Hepatocyte (in vitro differentiated cells): Measurements from ENCODE around the gene COPS9. TPM values are rescaled to one million over a fixed set of nuclear protein-coding genes. Genes with fewer than 3 reads are reported as not detected.

ENCODE experiments used
- DNase-seq: peaks from one replicate; pipeline ENCODE4 v3.0.0-alpha.2; 2016; ENCODE audit warnings: low spot score
- H2AFZ ChIP-seq: fragments of 200-600 bp; sonication (generic); 2 replicates; pipeline ENCODE4 v1.6.0; 2016; ENCODE audit warnings: antibody characterized with exemption, mild to moderate bottlenecking
- H3K27ac ChIP-seq: fragments of 200-600 bp; sonication (generic); 2 replicates; pipeline ENCODE4 v1.5.1; 2016; ENCODE audit warnings: mild to moderate bottlenecking
- H3K27me3 ChIP-seq: fragments of 200-600 bp; sonication (generic); 2 replicates; pipeline ENCODE4 v1.6.1; 2016
- H3K36me3 ChIP-seq: fragments of 200-600 bp; sonication (generic); replicated peaks from 2 replicates; pipeline ENCODE4 v1.5.1; 2016; ENCODE audit warnings: low read depth; ENCODE audit not compliant: insufficient read depth
- H3K4me1 ChIP-seq: fragments of 200-600 bp; sonication (generic); 2 replicates; pipeline ENCODE4 v1.5.1; 2016; ENCODE audit warnings: mild to moderate bottlenecking, moderate library complexity; ENCODE audit not compliant: insufficient read depth
- H3K4me2 ChIP-seq: fragments of 200-600 bp; sonication (generic); 2 replicates; pipeline ENCODE4 v1.6.0; 2016
- H3K4me3 ChIP-seq: fragments of 200-600 bp; sonication (generic); 2 replicates; pipeline ENCODE4 v1.5.1; 2016; ENCODE audit warnings: mild to moderate bottlenecking
- H3K79me2 ChIP-seq: fragments of 200-600 bp; sonication (generic); 2 replicates; pipeline ENCODE4 v1.6.0; 2017; ENCODE audit warnings: mild to moderate bottlenecking
- H3K9me2 ChIP-seq: fragments of 200-600 bp; sonication (generic); replicated peaks from 2 replicates; pipeline ENCODE4 v1.6.0; 2017; ENCODE audit warnings: mild to moderate bottlenecking; ENCODE audit not compliant: insufficient read depth
- H3K9me3 ChIP-seq: fragments of 200-600 bp; sonication (generic); 2 replicates; pipeline ENCODE4 v1.5.1; 2016; ENCODE audit warnings: low read depth, mild to moderate bottlenecking
- H4K20me1 ChIP-seq: fragments of 200-600 bp; sonication (generic); 2 replicates; pipeline ENCODE4 v1.6.0; 2016; ENCODE audit warnings: mild to moderate bottlenecking; ENCODE audit not compliant: insufficient read depth, poor library complexity, severe bottlenecking
- EZH2 ChIP-seq: fragments of 200-600 bp; sonication (generic); IDR thresholded peaks from 2 replicates; pipeline ENCODE4 v1.6.1; 2016; ENCODE audit warnings: antibody characterized with exemption, mild to moderate bottlenecking, borderline replicate concordance
- EZH2phosphoT487 ChIP-seq: fragments of 200-600 bp; sonication (generic); IDR thresholded peaks from one replicate; pipeline ENCODE4 v1.6.1; 2018; ENCODE audit warnings: antibody characterized with exemption, mild to moderate bottlenecking, low read depth, moderate library complexity; ENCODE audit not compliant: unreplicated experiment, severe bottlenecking
- WGBS: methylation state at CpG from one replicate; pipeline ENCODE4 v1.1.6; 2016; ENCODE audit warnings: low lambda C conversion rate; ENCODE audit errors: missing lambda C conversion rate; 5-methylcytosine and 5-hydroxymethylcytosine counted together
- polyA plus RNA-seq: library from polyadenylated mRNA; unstranded; fragments of >200 nt; fragmentation: Nextera tagmentation; extraction: Ambion mirVana; gene quantifications from 2 replicates; pipeline ENCODE4 v1.2.1, GENCODE V29; 2016
- total RNA-seq: library from RNA; depleted of rRNA; stranded (reverse); fragments of >200 nt; gene quantifications from 2 replicates; pipeline ENCODE4 v1.2.3, GENCODE V29; 2014
- TF ChIP-seq, protein P1 (sequence below): fragments of 200-600 bp; sonication (generic); IDR thresholded peaks from 2 replicates; pipeline ENCODE4 v1.5.1; 2016; ENCODE audit warnings: antibody characterized with exemption, mild to moderate bottlenecking; ENCODE audit not compliant: poor library complexity

The COPS9 gene
- total and polyA plus RNA-seq, 2 experiments from 2014 or later: 109 to 300 TPM

DNA sequence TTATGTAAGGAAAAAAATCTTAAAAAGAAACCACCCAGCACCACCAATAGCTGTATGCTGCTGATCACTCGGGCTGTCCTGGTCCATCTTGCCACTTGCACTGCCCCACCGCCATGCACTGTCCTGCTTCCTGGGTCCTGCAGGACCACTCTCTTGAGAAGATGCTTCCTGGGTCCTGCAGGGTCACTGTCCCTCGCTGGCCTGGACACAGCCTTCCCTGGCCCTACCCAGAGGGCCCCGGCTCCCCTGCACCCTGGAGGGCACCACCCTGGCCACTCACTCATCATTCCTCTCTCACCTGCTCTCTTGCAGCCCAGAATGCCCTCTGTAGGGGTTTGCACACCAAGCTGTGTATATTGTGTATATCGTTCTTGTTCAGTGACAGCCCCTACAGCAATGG, 6.8 kb upstream of the COPS9 start:
- no peaks in the 10 kb centered on the region for H3K4me1 ChIP-seq

DNA sequence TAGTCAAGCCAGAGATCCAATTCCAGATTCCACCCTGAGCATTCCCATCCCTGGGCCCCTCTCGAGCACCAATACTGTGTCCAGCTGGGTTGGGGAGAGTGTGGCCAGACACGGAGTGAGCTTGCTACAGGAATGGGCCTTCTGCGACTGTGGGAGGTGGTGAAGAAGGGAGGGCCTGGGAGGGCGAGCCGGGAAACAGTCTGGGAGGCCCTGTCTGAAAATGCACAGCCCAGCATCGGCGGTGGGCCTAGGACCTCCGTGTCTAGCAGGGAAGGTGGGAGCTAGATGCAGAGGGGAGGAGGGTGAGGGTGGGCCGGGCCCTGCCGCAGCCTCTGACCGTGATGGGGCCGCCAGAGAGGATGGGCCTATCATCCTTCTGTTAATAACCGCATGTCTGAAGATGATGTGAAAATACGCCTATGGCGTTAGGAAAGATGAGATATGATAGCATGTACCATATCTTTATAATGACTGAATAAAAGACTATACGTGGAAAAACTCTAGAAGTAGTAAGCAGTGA, 6.2 kb upstream of the COPS9 start:
- Histone ChIP-seq H3K79me2 (no peaks in the 10 kb centered on the region), H3K9me3 (no peaks in the 10 kb centered on the region), H3K27me3 (no peaks in the 10 kb centered on the region), H3K4me3 (no peak overlapping the region), H3K4me2 (no peak overlapping the region), H3K36me3 (no peaks in the 10 kb centered on the region), H4K20me1 (no peaks in the 10 kb centered on the region), H2AFZ (no peak overlapping the region), H3K27ac (no peak overlapping the region), H3K4me1 (no peaks in the 10 kb centered on the region), H3K9me2 (no peaks in the 10 kb centered on the region)
- WGBS: 95% methylated on average over 15 of the region's 16 CpGs
- DNase-seq: no peak
- TF ChIP-seq, protein P1, sequence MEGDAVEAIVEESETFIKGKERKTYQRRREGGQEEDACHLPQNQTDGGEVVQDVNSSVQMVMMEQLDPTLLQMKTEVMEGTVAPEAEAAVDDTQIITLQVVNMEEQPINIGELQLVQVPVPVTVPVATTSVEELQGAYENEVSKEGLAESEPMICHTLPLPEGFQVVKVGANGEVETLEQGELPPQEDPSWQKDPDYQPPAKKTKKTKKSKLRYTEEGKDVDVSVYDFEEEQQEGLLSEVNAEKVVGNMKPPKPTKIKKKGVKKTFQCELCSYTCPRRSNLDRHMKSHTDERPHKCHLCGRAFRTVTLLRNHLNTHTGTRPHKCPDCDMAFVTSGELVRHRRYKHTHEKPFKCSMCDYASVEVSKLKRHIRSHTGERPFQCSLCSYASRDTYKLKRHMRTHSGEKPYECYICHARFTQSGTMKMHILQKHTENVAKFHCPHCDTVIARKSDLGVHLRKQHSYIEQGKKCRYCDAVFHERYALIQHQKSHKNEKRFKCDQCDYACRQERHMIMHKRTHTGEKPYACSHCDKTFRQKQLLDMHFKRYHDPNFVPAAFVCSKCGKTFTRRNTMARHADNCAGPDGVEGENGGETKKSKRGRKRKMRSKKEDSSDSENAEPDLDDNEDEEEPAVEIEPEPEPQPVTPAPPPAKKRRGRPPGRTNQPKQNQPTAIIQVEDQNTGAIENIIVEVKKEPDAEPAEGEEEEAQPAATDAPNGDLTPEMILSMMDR: no peak
- TF ChIP-seq EZH2phosphoT487 (no peak), EZH2 (no peak)

More for the DNA sequence above, 6.8 kb upstream of the COPS9 start:
- no peaks in the 10 kb centered on the region for H3K9me3 ChIP-seq
- no peaks in the 10 kb centered on the region for H3K79me2 ChIP-seq
- TF ChIP-seq EZH2phosphoT487: no peak
- TF ChIP-seq, protein P1: no peak
- TF ChIP-seq EZH2: no peak
- 85% methylated on average over 5 of the region's 5 CpGs for WGBS
- no peak overlapping the region for H3K4me3 ChIP-seq
- no peaks in the 10 kb centered on the region for H3K9me2 ChIP-seq
- no peak overlapping the region for H3K4me2 ChIP-seq
- no peak for DNase-seq
- H2AFZ ChIP-seq: no peak overlapping the region
- no peak overlapping the region for H3K27ac ChIP-seq
- no peaks in the 10 kb centered on the region for H3K36me3 ChIP-seq
- H3K27me3 ChIP-seq: no peaks in the 10 kb centered on the region
- no peaks in the 10 kb centered on the region for H4K20me1 ChIP-seq

DNA sequence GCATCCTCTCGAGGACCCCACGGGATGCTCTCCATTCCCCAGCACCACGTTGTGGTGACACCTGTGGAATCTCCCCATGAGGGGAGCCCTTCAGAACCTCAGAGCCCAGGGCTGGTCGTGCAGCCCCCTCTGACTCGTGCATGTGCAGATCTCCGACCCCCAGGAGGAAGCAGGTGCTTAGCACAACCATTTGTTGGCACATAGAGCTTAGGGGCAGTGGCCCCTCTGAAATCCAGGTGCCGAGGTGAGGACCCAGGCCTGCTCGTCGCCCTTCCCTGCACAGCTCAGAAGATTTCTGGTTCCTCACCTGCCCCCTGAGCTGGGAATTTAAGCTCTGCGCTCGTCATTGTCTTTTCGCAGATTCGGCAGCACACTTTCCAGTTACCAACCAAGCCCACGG, 5.6 kb upstream of the COPS9 start:
- no peak overlapping the region for H3K4me2 ChIP-seq
- H3K27ac ChIP-seq: no peak overlapping the region
- WGBS: 90% methylated on average over 14 of the region's 14 CpGs
- no peak overlapping the region for H2AFZ ChIP-seq
- no peak overlapping the region for H3K4me3 ChIP-seq
- H3K9me2 ChIP-seq: no peaks in the 10 kb centered on the region
- DNase-seq: no peak
- H3K27me3 ChIP-seq: no peaks in the 10 kb centered on the region
- TF ChIP-seq, protein P1: no peak
- TF ChIP-seq EZH2 (no peak), EZH2phosphoT487 (no peak)
- no peaks in the 10 kb centered on the region for H4K20me1 ChIP-seq
- H3K9me3 ChIP-seq: no peaks in the 10 kb centered on the region
- H3K36me3 ChIP-seq: no peaks in the 10 kb centered on the region
- H3K4me1 ChIP-seq: no peaks in the 10 kb centered on the region
- H3K79me2 ChIP-seq: no peaks in the 10 kb centered on the region
